Vagina (tissue), 2 donors: Measurements from ENCODE around the gene MGAT5. TPM values are rescaled to one million over a fixed set of nuclear protein-coding genes. Genes with fewer than 3 reads are reported as not detected.

ENCODE experiments used
- DNase-seq, 2 donors: peaks; one replicate each; pipeline ENCODE4 v3.0.0-alpha.2; 2017; ENCODE audit errors: extremely low spot score in 2 of 2
- H3K27ac ChIP-seq: fragments of 200-600 bp; sonication (generic); one replicate; pipeline ENCODE4 v1.5.1; 2019
- H3K27me3 ChIP-seq: fragments of 200-600 bp; sonication (generic); one replicate; pipeline ENCODE4 v1.5.1; 2019
- H3K36me3 ChIP-seq, 2 donors: fragments of 200-600 bp; sonication (generic); one replicate each; pipeline ENCODE4 v1.5.1; 2017 to 2019
- H3K4me1 ChIP-seq: fragments of 200-600 bp; sonication (generic); one replicate; pipeline ENCODE4 v1.5.1; 2019
- H3K4me3 ChIP-seq, 2 donors: fragments of 200-600 bp; sonication (generic); 1 replicate in 1 of 2; 2 replicates in 1 of 2; pipeline ENCODE4 v1.5.1; 2016 to 2019
- H3K9me3 ChIP-seq: fragments of 200-600 bp; sonication (generic); one replicate; pipeline ENCODE4 v1.5.1; 2019
- POLR2A ChIP-seq, 2 donors: fragments of 450-650 bp; IDR thresholded peaks; one replicate each; pipeline ENCODE4 v1.6.1; 2017; ENCODE audit warnings: antibody characterized with exemption in 2 of 2, mild to moderate bottlenecking in 2 of 2, moderate library complexity in 2 of 2
- POLR2AphosphoS5 ChIP-seq, 2 donors: sonication (generic); formaldehyde crosslinking; IDR thresholded peaks; one replicate each; pipeline ENCODE4 v1.9.0; 2017; ENCODE audit warnings: antibody characterized with exemption in 2 of 2, mild to moderate bottlenecking in 2 of 2, low read depth in 1 of 2; ENCODE audit not compliant: insufficient read depth in 1 of 2
- intact Hi-C: fragments of 100-400 bp; cut with DNase I; formaldehyde crosslinking; loops from one replicate; pipeline ENCODE4 v1.15.1; 2023
- total RNA-seq: library from RNA; depleted of rRNA; stranded (reverse); fragments of >200 nt; gene quantifications from one replicate; pipeline ENCODE4 v1.2.3, GENCODE V29; 2016
- TF ChIP-seq, protein P1 (sequence below), 3 experiments: fragments of 450-650 bp in 2 of 3; fragments of 200-600 bp in 1 of 3; sonication (generic) in 1 of 3; IDR thresholded peaks; one replicate each; pipeline ENCODE4 v1.5.1; 2017 to 2019; ENCODE audit warnings: antibody characterized with exemption in 3 of 3, mild to moderate bottlenecking in 2 of 3, moderate library complexity in 2 of 3

Gene MGAT5
- total RNA-seq, 1 donor from 2014 or later, result 16.7 TPM

DNA sequence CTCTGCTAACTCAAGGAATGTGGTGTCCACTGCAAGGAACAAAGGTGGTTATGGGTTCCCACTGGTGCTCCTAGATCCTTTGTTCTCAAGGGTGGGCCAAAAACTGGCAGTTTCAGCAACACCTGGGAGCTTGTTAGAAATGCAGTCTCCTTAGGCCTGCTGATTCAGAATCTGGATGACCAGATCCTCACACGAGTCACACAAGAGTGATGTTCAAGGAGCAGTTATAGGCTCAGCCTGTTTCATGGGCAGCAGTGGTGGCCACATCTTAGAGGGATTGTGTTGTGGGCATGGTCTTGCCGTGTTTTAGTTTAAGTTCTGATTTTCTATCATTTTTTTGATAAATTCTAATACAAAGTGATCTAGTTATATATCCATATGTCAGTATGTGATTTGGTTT lies 28.7 kb upstream of the MGAT5 start:
- no peaks in the 10 kb centered on the region for H3K36me3 ChIP-seq
- no peak overlapping the region for H3K27ac ChIP-seq
- no peak for DNase-seq
- peaks cover 8% of the 10 kb centered on the region for H3K4me1 ChIP-seq
- intact Hi-C loops, result no loop called here
- no peaks in the 10 kb centered on the region for H3K27me3 ChIP-seq
- no peak for TF ChIP-seq POLR2A (IDR thresholded peaks at IDR 0.05)
- TF ChIP-seq, protein P1, sequence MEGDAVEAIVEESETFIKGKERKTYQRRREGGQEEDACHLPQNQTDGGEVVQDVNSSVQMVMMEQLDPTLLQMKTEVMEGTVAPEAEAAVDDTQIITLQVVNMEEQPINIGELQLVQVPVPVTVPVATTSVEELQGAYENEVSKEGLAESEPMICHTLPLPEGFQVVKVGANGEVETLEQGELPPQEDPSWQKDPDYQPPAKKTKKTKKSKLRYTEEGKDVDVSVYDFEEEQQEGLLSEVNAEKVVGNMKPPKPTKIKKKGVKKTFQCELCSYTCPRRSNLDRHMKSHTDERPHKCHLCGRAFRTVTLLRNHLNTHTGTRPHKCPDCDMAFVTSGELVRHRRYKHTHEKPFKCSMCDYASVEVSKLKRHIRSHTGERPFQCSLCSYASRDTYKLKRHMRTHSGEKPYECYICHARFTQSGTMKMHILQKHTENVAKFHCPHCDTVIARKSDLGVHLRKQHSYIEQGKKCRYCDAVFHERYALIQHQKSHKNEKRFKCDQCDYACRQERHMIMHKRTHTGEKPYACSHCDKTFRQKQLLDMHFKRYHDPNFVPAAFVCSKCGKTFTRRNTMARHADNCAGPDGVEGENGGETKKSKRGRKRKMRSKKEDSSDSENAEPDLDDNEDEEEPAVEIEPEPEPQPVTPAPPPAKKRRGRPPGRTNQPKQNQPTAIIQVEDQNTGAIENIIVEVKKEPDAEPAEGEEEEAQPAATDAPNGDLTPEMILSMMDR (IDR thresholded peaks at IDR 0.05), result no peak
- TF ChIP-seq POLR2AphosphoS5 (IDR thresholded peaks at IDR 0.05; ENCODE audit: insufficient read depth in 1 of 2, low read depth in 1 of 2), result no peak
- H3K4me3 ChIP-seq, result no peak overlapping the region
- H3K9me3 ChIP-seq, result no peaks in the 10 kb centered on the region

- intact Hi-C loops, result no loop called here
- Histone ChIP-seq H3K4me1 (peaks cover 6% of the 10 kb centered on the region), H3K27ac (no peak overlapping the region), H3K36me3 (no peaks in the 10 kb centered on the region), H3K27me3 (no peaks in the 10 kb centered on the region), H3K4me3 (no peak overlapping the region), H3K9me3 (no peaks in the 10 kb centered on the region)
- DNase-seq, result no peak
- TF ChIP-seq POLR2A (IDR thresholded peaks at IDR 0.05) (no peak), POLR2AphosphoS5 (IDR thresholded peaks at IDR 0.05; ENCODE audit: insufficient read depth in 1 of 2, low read depth in 1 of 2) (no peak)
- TF ChIP-seq, protein P1 (IDR thresholded peaks at IDR 0.05), result no peak
These were observed 28.0 kb upstream of the MGAT5 start for GRCh38 chr2:134225841-134226240.

DNA sequence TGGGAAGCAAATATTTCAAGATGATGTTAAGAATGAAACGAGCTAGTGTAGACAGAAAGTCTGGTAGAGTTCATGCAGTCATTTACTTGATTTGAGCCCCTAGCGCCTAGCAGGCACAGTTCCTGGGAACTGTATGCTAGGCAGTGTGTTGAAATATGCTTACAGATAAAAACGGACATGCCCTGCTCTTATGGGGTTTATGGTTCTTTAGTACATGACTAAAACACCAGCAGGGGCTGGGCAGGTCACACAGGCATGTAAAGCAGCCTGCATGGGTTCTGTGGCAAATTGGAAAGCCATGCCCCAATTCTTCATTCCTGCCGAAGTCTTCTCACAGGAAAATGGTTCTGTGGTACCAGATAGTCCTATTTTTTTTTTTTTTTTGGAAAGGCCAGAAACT lies 27.3 kb upstream of the MGAT5 start:
- H3K36me3 ChIP-seq, result no peaks in the 10 kb centered on the region

DNA sequence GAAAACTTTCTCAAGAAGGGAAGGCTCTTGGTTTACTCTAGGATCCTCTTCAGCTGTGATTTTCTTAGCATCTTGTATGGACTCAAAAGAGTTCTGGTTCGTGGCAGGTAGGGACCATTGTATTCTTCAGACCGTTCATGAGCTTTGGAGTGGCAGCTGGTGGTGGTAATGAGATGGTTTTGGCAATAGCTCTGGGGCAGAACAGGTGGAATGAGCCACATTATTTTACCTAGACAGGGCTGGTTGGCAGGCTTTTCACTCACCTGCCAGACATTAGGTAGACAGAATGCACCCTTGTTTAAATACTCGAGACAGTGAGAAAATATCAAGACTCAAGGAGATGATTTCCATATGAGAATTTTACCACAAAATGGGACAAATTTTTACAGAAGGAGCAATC lies 26.2 kb upstream of the MGAT5 start:
- H3K4me3 ChIP-seq, result no peak overlapping the region
- H3K9me3 ChIP-seq, result no peaks in the 10 kb centered on the region
- intact Hi-C loops, result no loop called here
- H3K27ac ChIP-seq, result no peak overlapping the region
- no peaks in the 10 kb centered on the region for H3K27me3 ChIP-seq
- DNase-seq, result no peak
- H3K4me1 ChIP-seq, result peaks cover 9% of the 10 kb centered on the region
- H3K36me3 ChIP-seq, result no peaks in the 10 kb centered on the region
- TF ChIP-seq POLR2A (IDR thresholded peaks at IDR 0.05), result no peak
- TF ChIP-seq, protein P1 (IDR thresholded peaks at IDR 0.05), result no peak
- TF ChIP-seq POLR2AphosphoS5 (IDR thresholded peaks at IDR 0.05; ENCODE audit: insufficient read depth in 1 of 2, low read depth in 1 of 2), result no peak

More for the DNA sequence above, 27.3 kb upstream of the MGAT5 start:
- TF ChIP-seq, protein P1 (IDR thresholded peaks at IDR 0.05), result no peak
- no peak for TF ChIP-seq POLR2A (IDR thresholded peaks at IDR 0.05)
- no peak for TF ChIP-seq POLR2AphosphoS5 (IDR thresholded peaks at IDR 0.05; ENCODE audit: insufficient read depth in 1 of 2, low read depth in 1 of 2)
- Histone ChIP-seq H3K9me3 (no peaks in the 10 kb centered on the region), H3K4me1 (peaks cover 6% of the 10 kb centered on the region), H3K27me3 (no peaks in the 10 kb centered on the region), H3K27ac (no peak overlapping the region), H3K4me3 (no peak overlapping the region)
- intact Hi-C loops, result no loop called here
- no peak for DNase-seq

GRCh38 chr2:134228493-134228903 lies 25.4 kb upstream of the MGAT5 start:
- intact Hi-C loops, result no loop called here
- H3K27ac ChIP-seq, result no peak overlapping the region

More at GRCh38 chr2:134228493-134228903, 25.4 kb upstream of the MGAT5 start:
- Histone ChIP-seq H3K27me3 (no peaks in the 10 kb centered on the region), H3K4me3 (no peak overlapping the region), H3K9me3 (no peaks in the 10 kb centered on the region), H3K36me3 (no peaks in the 10 kb centered on the region), H3K4me1 (peaks cover 11% of the 10 kb centered on the region)
- TF ChIP-seq POLR2AphosphoS5 (IDR thresholded peaks at IDR 0.05; ENCODE audit: insufficient read depth in 1 of 2, low read depth in 1 of 2), result no peak
- no peak for DNase-seq
